ENCODE results near the gene C12orf76. TPM values are rescaled to one million over a fixed set of nuclear protein-coding genes. Genes with fewer than 3 reads are reported as not detected.

Gene C12orf76
- total and polyA plus RNA-seq, 9 of the 15 experiments (the other 6 are each of a cell fraction or from before 2014, with no cell fraction given): 6.3 to 38.6 (median 12.3) TPM

GRCh38 chr12:110093631-110094311 is 45.4 kb upstream of the C12orf76 start (continued):
- TF ChIP-seq ARID2 (IDR thresholded peaks at IDR 0.05): no peak; the same call in 1 of the 2 replicates
- peak; percentile 47 for TF ChIP-seq DACH1 (IDR thresholded peaks at IDR 0.05; ENCODE audit: partially characterized antibody)
- no peak; the same call in 1 of the 2 replicates for TF ChIP-seq ZEB2 (IDR thresholded peaks at IDR 0.05)
- TF ChIP-seq ZNF668 (CRISPR knock-in tag; IDR thresholded peaks at IDR 0.05): no peak
- TF ChIP-seq SMARCA5 (IDR thresholded peaks at IDR 0.05): peak; percentile 67
- no peak for TF ChIP-seq ADNP (tag; IDR thresholded peaks at IDR 0.05)
- peak; percentile 98 for TF ChIP-seq ZNF24 (IDR thresholded peaks at IDR 0.05)
- TF ChIP-seq PBX2 (CRISPR knock-in tag; IDR thresholded peaks at IDR 0.05; ENCODE audit: low read depth): peak; percentile 66
- peak; percentile 93 for TF ChIP-seq PBX2 (tag; conservative IDR thresholded peaks at IDR 0.05; ENCODE audit: low read depth)
- no peak for TF ChIP-seq POLR2G (IDR thresholded peaks at IDR 0.05; ENCODE audit: low read depth, low read length)
- TF ChIP-seq ZFP36 (IDR thresholded peaks at IDR 0.05; ENCODE audit: low read depth, low read length, partially characterized antibody): no peak
- TF ChIP-seq SRSF9 (IDR thresholded peaks at IDR 0.05; ENCODE audit: borderline replicate concordance, low read depth, low read length): no peak
- peak; percentile 49; the same call in 1 of the 2 replicates for TF ChIP-seq ATF4 (CRISPR knock-in tag; IDR thresholded peaks at IDR 0.05)
- peak; percentile 33; the same call in 1 of the 2 replicates for TF ChIP-seq HBP1 (CRISPR knock-in tag; IDR thresholded peaks at IDR 0.05)
- peak; percentile 88 for TF ChIP-seq TFAP4 (CRISPR knock-in tag; IDR thresholded peaks at IDR 0.05; ENCODE audit: borderline replicate concordance)
- TF ChIP-seq ZKSCAN8 (CRISPR knock-in tag; IDR thresholded peaks at IDR 0.05): no peak; the same call in 1 of the 2 replicates
- no peak for TF ChIP-seq MYBL2 (IDR thresholded peaks at IDR 0.05; ENCODE audit: low read depth)
- TF ChIP-seq MYBL2 (CRISPR knock-in tag; IDR thresholded peaks at IDR 0.05; ENCODE audit: borderline replicate concordance): no peak
- peak; percentile 76 for TF ChIP-seq VEZF1 (CRISPR knock-in tag; IDR thresholded peaks at IDR 0.05)
- TF ChIP-seq SIN3B (IDR thresholded peaks at IDR 0.05; ENCODE audit: low read depth): no peak
- TF ChIP-seq NEUROD1 (IDR thresholded peaks at IDR 0.05; ENCODE audit: borderline replicate concordance, low read depth, low read length, partially characterized antibody): peak; percentile 25
- no peak for TF ChIP-seq SP2 (IDR thresholded peaks at IDR 0.05; ENCODE audit: extremely low read depth, low read depth, low read length, poor library complexity, severe bottlenecking)

Measured in K562 (cell line).